Measurements from ENCODE around the gene CXCR4. TPM values are rescaled to one million over a fixed set of nuclear protein-coding genes. Genes with fewer than 3 reads are reported as not detected.
A peak's percentile ranks its signal among the peaks of the same experiment; 100 is the strongest.
"Not testable (repeated sequence)": the region's sequence is repeated elsewhere in the genome, so short reads cannot be mapped to it uniquely, and the experiment has no call there.

Gene CXCR4
- total RNA-seq, 2 experiments from 2014 or later, result 75.4 to 89.3 TPM

DNA sequence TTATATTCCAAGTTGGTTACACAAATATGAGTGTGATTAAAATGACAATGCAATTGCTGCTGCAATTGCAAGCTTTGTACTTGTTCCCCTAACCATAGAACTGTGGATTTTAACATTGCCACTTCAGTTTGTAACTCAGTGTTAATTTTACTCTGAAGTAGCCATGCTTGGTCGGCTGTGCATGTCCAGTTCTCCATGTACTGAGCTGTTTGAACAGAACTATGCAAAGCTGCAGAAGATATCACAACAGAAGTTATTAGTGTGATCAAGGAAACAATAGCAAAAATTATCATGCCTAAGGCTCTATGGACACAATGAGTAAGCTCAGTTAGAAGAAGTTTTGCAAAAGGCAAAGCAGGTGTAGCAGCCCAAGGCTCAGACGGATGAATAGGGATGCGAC, 45.3 kb downstream of the CXCR4 start:
- Mint-ChIP-seq H3K27me3 (no peaks in the 10 kb centered on the region), H3K9me3 (ENCODE audit: low read depth) (peaks cover 8% of the 10 kb centered on the region), H3K4me1 (peaks cover 17% of the 10 kb centered on the region), H3K27ac (no peak overlapping the region), H3K4me3 (no peak overlapping the region), H3K36me3 (ENCODE audit: low read depth) (peaks cover 3% of the 10 kb centered on the region)
- DNase-seq (no peak), ATAC-seq (no peak)
- ChIA-PET CTCF (no interaction called here), POLR2A (no interaction called here)
- intact Hi-C loops (cut with DNase I, micrococcal nuclease), result no loop called here

GRCh38 chr2:136071887-136072286, 46.1 kb downstream of the CXCR4 start:
- DNase-seq; H3K4me3 Mint-ChIP-seq; CTCF ChIA-PET; H3K27me3 Mint-ChIP-seq; H3K27ac Mint-ChIP-seq; H3K36me3 Mint-ChIP-seq (ENCODE audit: low read depth); H3K9me3 Mint-ChIP-seq (ENCODE audit: low read depth); ATAC-seq; intact Hi-C loops (cut with DNase I, micrococcal nuclease); POLR2A ChIA-PET: not testable (repeated sequence)
- H3K4me1 Mint-ChIP-seq, result peaks cover 17% of the 10 kb centered on the region

DNA sequence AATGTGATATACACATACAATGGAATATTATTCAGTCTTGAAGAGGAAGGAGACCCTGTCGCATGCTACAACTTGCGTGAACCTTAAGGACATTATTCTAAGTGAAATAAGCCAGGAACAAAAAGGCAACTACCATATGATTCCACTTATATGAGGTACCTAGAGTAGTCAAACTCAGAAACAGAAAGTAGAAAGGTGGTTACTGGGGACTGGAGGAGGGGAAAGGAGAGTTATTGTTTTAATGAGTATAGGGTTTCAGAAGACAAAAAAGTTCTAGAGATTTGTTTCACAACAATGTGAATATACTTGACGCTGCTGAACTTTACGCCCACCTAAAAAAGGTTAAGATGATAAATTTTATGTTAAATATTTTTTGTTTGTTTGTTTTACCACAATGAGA, 47.0 kb downstream of the CXCR4 start:
- ChIA-PET CTCF (interaction anchor here (0.6 kb wide), 1 partner anchor 10 kb away, joined by 3 read pairs; no protein-coding TSS in a partner anchor), POLR2A (no interaction called here)
- H3K36me3 Mint-ChIP-seq (ENCODE audit: low read depth), result peaks cover 3% of the 10 kb centered on the region
- peak; percentile 74 for ATAC-seq
- no peak for DNase-seq
- no peak overlapping the region for H3K27ac Mint-ChIP-seq
- H3K4me1 Mint-ChIP-seq, result peaks cover 20% of the 10 kb centered on the region
- intact Hi-C loops (cut with DNase I, micrococcal nuclease), result no loop called here
- no peak overlapping the region for H3K4me3 Mint-ChIP-seq
- peaks cover 8% of the 10 kb centered on the region for H3K9me3 Mint-ChIP-seq (ENCODE audit: low read depth)
- H3K27me3 Mint-ChIP-seq, result no peaks in the 10 kb centered on the region

DNA sequence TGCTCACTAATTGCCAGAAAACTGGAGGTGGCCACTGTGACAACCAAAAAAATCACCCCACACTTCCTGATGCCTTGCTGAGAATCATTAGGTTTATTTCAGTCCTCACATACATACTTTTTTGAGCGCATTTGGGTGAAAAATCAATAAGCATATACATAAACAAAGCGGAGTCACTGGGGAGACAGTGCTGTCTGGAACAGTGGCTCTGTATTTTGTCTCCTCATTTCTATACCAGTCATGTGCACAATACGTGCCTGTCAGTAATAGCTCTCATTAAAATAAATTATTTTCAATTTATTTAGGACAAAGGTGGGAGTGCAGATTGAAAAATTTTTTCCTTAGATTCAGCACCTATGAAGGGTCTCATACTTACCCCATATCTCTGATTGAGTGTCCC, 48.2 kb downstream of the CXCR4 start:
- Mint-ChIP-seq H3K36me3 (ENCODE audit: low read depth) (peaks cover 3% of the 10 kb centered on the region), H3K4me3 (no peak overlapping the region), H3K27me3 (no peaks in the 10 kb centered on the region), H3K4me1 (peaks cover 30% of the 10 kb centered on the region), H3K9me3 (ENCODE audit: low read depth) (peaks cover 8% of the 10 kb centered on the region), H3K27ac (no peak overlapping the region)
- POLR2A ChIA-PET, result no interaction called here
- CTCF ChIA-PET, result no interaction called here
- no peak for ATAC-seq
- intact Hi-C loops (cut with DNase I, micrococcal nuclease), result no loop called here
- no peak for DNase-seq

GRCh38 chr2:136068581-136069227, 49.2 kb downstream of the CXCR4 start:
- POLR2A ChIA-PET, result interaction anchor here (0.6 to 0.8 kb wide), 3 partner anchors 10 to 112 kb away, joined by 4 to 5 read pairs (median 4); no protein-coding TSS in a partner anchor
- CTCF ChIA-PET, result interaction anchor here (0.5 to 0.7 kb wide), 2 partner anchors 155 to 335 kb away, joined by 3 read pairs; no protein-coding TSS in a partner anchor
- Mint-ChIP-seq H3K27ac (peak overlapping the region; percentile 58), H3K27me3 (no peaks in the 10 kb centered on the region), H3K9me3 (ENCODE audit: low read depth) (peaks cover 8% of the 10 kb centered on the region), H3K4me1 (peaks cover 30% of the 10 kb centered on the region), H3K36me3 (ENCODE audit: low read depth) (peaks cover 3% of the 10 kb centered on the region), H3K4me3 (peak overlapping the region; percentile 1)
- intact Hi-C loops (cut with DNase I, micrococcal nuclease), result no loop called here
- DNase-seq, result no peak
- ATAC-seq, result peak; percentile 55

- intact Hi-C loops (cut with DNase I, micrococcal nuclease), result no loop called here
These were observed 49.9 kb downstream of the CXCR4 start for GRCh38 chr2:136067897-136068580.

DNA sequence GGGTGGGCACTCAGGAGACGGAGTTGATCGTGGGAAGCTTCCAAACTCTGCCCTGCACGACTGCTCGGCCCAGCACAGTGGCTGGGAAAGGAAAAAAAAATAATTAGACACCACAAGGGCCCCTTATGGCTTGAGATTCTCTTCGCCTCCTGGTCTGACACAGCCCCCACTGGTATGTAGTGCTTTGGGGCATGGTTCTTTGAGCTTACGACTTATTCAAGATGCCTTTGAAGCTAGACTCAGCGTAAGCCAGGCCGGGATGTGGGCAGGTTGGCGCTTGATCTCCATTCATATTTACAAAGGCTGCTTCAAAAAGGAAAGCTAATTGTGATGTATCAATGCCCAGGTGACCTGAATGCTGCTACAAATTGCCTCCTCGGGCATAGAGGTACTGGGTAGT, 50.5 kb downstream of the CXCR4 start:
- peaks cover 3% of the 10 kb centered on the region for H3K36me3 Mint-ChIP-seq (ENCODE audit: low read depth)
- peaks cover 3% of the 10 kb centered on the region for H3K9me3 Mint-ChIP-seq (ENCODE audit: low read depth)
- ChIA-PET POLR2A (no interaction called here), CTCF (interaction anchor here (1.1 kb wide), 1 partner anchor 44 kb away, joined by 3 read pairs; no protein-coding TSS in a partner anchor)
- DNase-seq, result no peak
- peaks cover 30% of the 10 kb centered on the region for H3K4me1 Mint-ChIP-seq
- no peaks in the 10 kb centered on the region for H3K27me3 Mint-ChIP-seq
- no peak overlapping the region for H3K4me3 Mint-ChIP-seq
- no peak for ATAC-seq
- intact Hi-C loops (cut with DNase I, micrococcal nuclease), result no loop called here
- no peak overlapping the region for H3K27ac Mint-ChIP-seq

More at GRCh38 chr2:136067897-136068580, 49.9 kb downstream of the CXCR4 start:
- ATAC-seq, result no peak
- H3K4me3 Mint-ChIP-seq, result no peak overlapping the region
- H3K27me3 Mint-ChIP-seq, result no peaks in the 10 kb centered on the region
- peaks cover 3% of the 10 kb centered on the region for H3K36me3 Mint-ChIP-seq (ENCODE audit: low read depth)
- H3K9me3 Mint-ChIP-seq (ENCODE audit: low read depth), result peaks cover 3% of the 10 kb centered on the region
- H3K4me1 Mint-ChIP-seq, result peaks cover 30% of the 10 kb centered on the region
- POLR2A ChIA-PET, result interaction anchor here (0.6 to 0.8 kb wide), 2 partner anchors 9 to 111 kb away, joined by 4 to 5 read pairs; no protein-coding TSS in a partner anchor
- CTCF ChIA-PET, result interaction anchor here (0.5 to 1.1 kb wide), 2 partner anchors 45 to 154 kb away, joined by 3 read pairs; no protein-coding TSS in a partner anchor
- no peak for DNase-seq
- peak overlapping the region; percentile 58 for H3K27ac Mint-ChIP-seq

DNA sequence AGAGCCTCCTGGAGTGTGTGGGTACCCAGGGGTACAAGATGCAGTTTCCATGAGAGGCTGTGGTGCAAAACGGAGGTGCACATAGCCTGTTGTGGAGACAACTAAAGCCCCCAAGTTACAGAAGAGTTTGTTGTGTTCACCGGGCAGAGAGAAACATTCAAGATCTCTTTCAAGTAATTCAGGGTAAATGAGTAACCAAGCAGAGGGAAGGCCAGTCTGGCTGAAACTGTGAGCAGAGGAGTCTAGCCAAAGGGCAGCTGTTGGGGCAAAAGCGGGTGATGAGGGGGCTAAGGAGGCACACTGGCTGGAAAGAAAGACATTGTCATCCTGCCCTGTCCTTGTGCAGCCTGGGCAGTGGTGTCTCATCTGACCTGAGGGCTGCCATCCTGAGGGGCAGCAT, 52.0 kb downstream of the CXCR4 start:
- Mint-ChIP-seq H3K27me3 (no peaks in the 10 kb centered on the region), H3K4me1 (peaks cover 33% of the 10 kb centered on the region), H3K36me3 (ENCODE audit: low read depth) (no peaks in the 10 kb centered on the region), H3K9me3 (ENCODE audit: low read depth) (no peaks in the 10 kb centered on the region), H3K27ac (peak overlapping the region; percentile 19), H3K4me3 (no peak overlapping the region)
- intact Hi-C loops (cut with DNase I, micrococcal nuclease), result no loop called here
- no peak for ATAC-seq
- POLR2A ChIA-PET, result no interaction called here
- DNase-seq, result no peak
- CTCF ChIA-PET, result no interaction called here

DNA sequence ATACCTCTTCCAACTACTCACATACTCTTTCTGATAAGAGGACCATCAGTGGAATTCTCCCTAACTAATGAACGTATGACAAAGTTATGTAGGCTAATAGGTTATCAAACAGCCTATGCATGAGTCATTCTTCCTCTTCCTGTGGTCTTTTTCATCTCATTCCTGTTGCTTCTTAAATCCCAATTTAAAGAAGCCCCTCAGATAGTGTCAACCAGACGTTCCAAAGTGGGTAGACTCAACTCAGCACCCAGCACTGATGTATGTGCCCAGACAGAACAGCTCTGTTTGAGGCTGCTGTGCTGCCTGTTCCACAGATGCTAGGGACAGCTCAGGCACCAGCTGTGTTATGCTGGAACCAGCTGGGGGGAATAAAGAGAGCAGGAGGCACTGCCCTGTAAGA, 52.6 kb downstream of the CXCR4 start:
- ChIA-PET CTCF (no interaction called here), POLR2A (no interaction called here)
- H3K9me3 Mint-ChIP-seq (ENCODE audit: low read depth), result no peaks in the 10 kb centered on the region
- no peaks in the 10 kb centered on the region for H3K27me3 Mint-ChIP-seq
- ATAC-seq, result no peak
- H3K4me1 Mint-ChIP-seq, result peaks cover 32% of the 10 kb centered on the region
- intact Hi-C loops (cut with DNase I, micrococcal nuclease), result no loop called here
- H3K36me3 Mint-ChIP-seq (ENCODE audit: low read depth), result no peaks in the 10 kb centered on the region
- no peak overlapping the region for H3K4me3 Mint-ChIP-seq
- no peak for DNase-seq
- no peak overlapping the region for H3K27ac Mint-ChIP-seq

Other genes starting within 250 kb of the CXCR4 start
- 100 to 1,000 TPM; 228 to 276 TPM for gene MCM6, start 241.7 kb downstream of the CXCR4 start, total RNA-seq
- 100 to 1,000 TPM; 174 to 190 TPM for gene DARS1, start 132.5 kb downstream of the CXCR4 start, total RNA-seq

Data from activated CD4-positive, alpha-beta T cell treated with anti-CD3 and anti-CD28 coated beads for 36 hours (primary cell).